ENCODE measurements around the gene BCKDK. TPM values are rescaled to one million over a fixed set of nuclear protein-coding genes. Genes with fewer than 3 reads are reported as not detected.
A peak's percentile ranks its signal among the peaks of the same experiment; 100 is the strongest.
"Not testable (repeated sequence)": the region's sequence is repeated elsewhere in the genome, so short reads cannot be mapped to it uniquely, and the experiment has no call there.

Gene BCKDK
- polyA plus RNA-seq, 1 donor (not counting 4 experiments of a cell fraction or from before 2014, with no cell fraction given) = 19.9 TPM

DNA sequence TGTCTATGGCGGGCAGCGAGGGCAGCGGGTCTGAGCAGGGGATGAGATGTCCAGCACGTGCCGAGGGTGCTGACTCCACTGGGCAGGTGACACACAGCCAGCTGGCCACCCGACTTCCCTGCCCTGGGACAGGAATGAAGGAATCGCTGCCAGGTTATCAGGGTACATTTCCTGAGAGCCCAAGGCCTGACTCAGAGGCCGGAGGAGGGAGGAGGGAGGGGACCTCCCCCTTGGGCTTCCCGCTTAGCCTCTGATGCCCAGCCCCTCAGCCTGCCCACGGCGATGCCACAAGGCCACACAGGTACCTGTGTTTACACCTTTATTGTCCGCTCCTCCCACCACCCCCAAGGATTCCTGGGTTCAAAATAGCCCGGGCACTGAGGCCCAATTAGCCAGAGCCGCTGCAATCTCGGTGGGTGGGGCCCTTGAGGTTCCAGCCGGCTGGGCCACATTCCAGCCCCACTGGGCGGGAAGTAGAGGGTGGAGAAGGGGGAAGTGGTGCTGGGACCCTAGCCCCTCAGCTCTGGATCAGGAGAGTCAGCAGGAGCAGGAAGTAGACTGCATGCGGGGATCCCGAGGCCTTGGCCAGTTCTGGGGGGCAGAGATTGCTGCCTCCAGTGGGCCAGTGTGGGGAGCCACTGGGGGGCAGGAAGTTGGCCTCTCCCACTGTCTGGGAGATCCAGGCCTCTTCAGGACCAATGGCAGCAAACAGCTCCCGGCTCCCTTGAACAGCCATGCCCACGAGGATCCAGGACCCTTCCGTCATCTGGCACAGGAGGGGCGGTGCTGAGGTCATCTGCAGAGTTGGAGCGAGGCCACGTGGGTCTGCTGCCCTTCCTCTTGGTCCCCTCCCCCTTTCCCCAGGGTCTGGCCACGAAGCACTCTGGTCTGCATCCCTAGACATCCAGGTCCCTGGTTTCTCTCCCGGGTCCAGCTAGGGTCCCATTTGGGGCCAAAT lies 30.7 kb downstream of the BCKDK start:
- dilution Hi-C loops (cut with MboI; ENCODE audit: extremely low pct_ligation_motif_present, low sequenced_read_pairs) = no loop called here
- Histone ChIP-seq H3K9me3 (ENCODE audit: control insufficient read depth, low read depth, low read length) (no peaks in the 10 kb centered on the region), H2AFZ (ENCODE audit: control insufficient read depth, low read length) (peak overlapping the region; percentile 50), H3K27me3 (ENCODE audit: control insufficient read depth, extremely low read depth, insufficient read depth, low read length) (no peaks in the 10 kb centered on the region), H3K36me3 (ENCODE audit: control insufficient read depth in 2 of 2, extremely low read depth in 1 of 2, insufficient read depth in 2 of 2, low read length in 2 of 2) (no peaks in the 10 kb centered on the region), H3K4me2 (ENCODE audit: control insufficient read depth, extremely low read depth, insufficient read depth, low read depth, low read length) (peak overlapping the region; percentile 63), H3K9me1 (ENCODE audit: control insufficient read depth, extremely low read depth, insufficient read depth, low read length) (peaks cover 3% of the 10 kb centered on the region), H3K4me3 (ENCODE audit: control insufficient read depth in 2 of 3, extremely low read depth in 1 of 3, insufficient read depth in 2 of 3, low read depth in 1 of 3, low read length in 3 of 3) (peak overlapping the region in 2 of 3 experiments; percentile 21 to 30), H3K79me2 (ENCODE audit: control insufficient read depth, insufficient read depth, low read length) (peaks cover 14% of the 10 kb centered on the region), H4K20me1 (ENCODE audit: control insufficient read depth, extremely low read depth, insufficient read depth, low read length) (peaks cover 1% of the 10 kb centered on the region), H3K4me1 (ENCODE audit: control insufficient read depth, extremely low read depth, insufficient read depth, low read length) (peaks cover 49% of the 10 kb centered on the region), H3K27ac (ENCODE audit: control insufficient read depth, insufficient read depth, low read length) (peak overlapping the region; percentile 68), H3K9ac (ENCODE audit: control insufficient read depth, extremely low read depth, insufficient read depth, low read length) (peak overlapping the region; percentile 43)
- DNase-seq (ENCODE audit: low read depth, low spot score) (peak; percentile 75), FAIRE-seq (peak; percentile 84)
- TF ChIP-seq CTCF (optimal IDR thresholded peaks at IDR 0.05 in 1 of 3, IDR thresholded peaks at IDR 0.05 in 1 of 3, conservative IDR thresholded peaks at IDR 0.05 in 1 of 3; ENCODE audit: extremely low read depth in 1 of 3, insufficient read depth in 2 of 3, low read length in 3 of 3) = no peak
- no peak for TF ChIP-seq EZH2 (IDR thresholded peaks at IDR 0.05; ENCODE audit: low read length)

- H3K27me3 ChIP-seq (ENCODE audit: control insufficient read depth, extremely low read depth, insufficient read depth, low read length); H3K9me3 ChIP-seq (ENCODE audit: control insufficient read depth, low read depth, low read length); H3K79me2 ChIP-seq (ENCODE audit: control insufficient read depth, insufficient read depth, low read length); DNase-seq (ENCODE audit: low read depth, low spot score); H2AFZ ChIP-seq (ENCODE audit: control insufficient read depth, low read length); H3K36me3 ChIP-seq (ENCODE audit: control insufficient read depth in 2 of 2, extremely low read depth in 1 of 2, insufficient read depth in 2 of 2, low read length in 2 of 2); H4K20me1 ChIP-seq (ENCODE audit: control insufficient read depth, extremely low read depth, insufficient read depth, low read length); dilution Hi-C loops (cut with MboI; ENCODE audit: extremely low pct_ligation_motif_present, low sequenced_read_pairs); H3K9me1 ChIP-seq (ENCODE audit: control insufficient read depth, extremely low read depth, insufficient read depth, low read length); FAIRE-seq: not testable (repeated sequence)
- Histone ChIP-seq H3K27ac (ENCODE audit: control insufficient read depth, insufficient read depth, low read length) (peak overlapping the region; percentile 85), H3K9ac (ENCODE audit: control insufficient read depth, extremely low read depth, insufficient read depth, low read length) (peak overlapping the region; percentile 69), H3K4me2 (ENCODE audit: control insufficient read depth, extremely low read depth, insufficient read depth, low read depth, low read length) (peak overlapping the region; percentile 90), H3K4me3 (ENCODE audit: control insufficient read depth in 2 of 3, extremely low read depth in 1 of 3, insufficient read depth in 2 of 3, low read depth in 1 of 3, low read length in 3 of 3) (peak overlapping the region in 1 of 3 experiments; percentile 64), H3K4me1 (ENCODE audit: control insufficient read depth, extremely low read depth, insufficient read depth, low read length) (peaks cover 35% of the 10 kb centered on the region)
Observed at GRCh38 chr16:31141071-31141469, 32.9 kb downstream of the BCKDK start.
